HEK293 (cell line): ENCODE measurements around the gene VCAM1.
"Not testable (repeated sequence)": the region's sequence is repeated elsewhere in the genome, so short reads cannot be mapped to it uniquely, and the experiment has no call there.

ENCODE experiments used
- CTCF ChIA-PET: fragments of 350-600 bp; formaldehyde crosslinking; extraction: SDS; loops from one replicate; lab custom pipeline; 2021; ENCODE audit warnings: antibody characterized with exemption; lab: Yijun Ruan, JAX
- POLR2A ChIA-PET: fragments of 300-600 bp; formaldehyde crosslinking; extraction: SDS; loops from one replicate; lab custom pipeline; 2020; ENCODE audit warnings: antibody characterized with exemption, inconsistent platforms; lab: Yijun Ruan, JAX
- H3K27ac ChIP-seq: fragments of 200-500 bp; sonication (Bioruptor generic); 2 replicates; pipeline ENCODE4 v1.5.1; 2014; ENCODE audit warnings: low read depth, low read length, control low read depth, inconsistent platforms; ENCODE audit errors: extremely low read depth
- H3K36me3 ChIP-seq, 2 experiments: fragments of 200-500 bp in 1 of 2; sonication (Bioruptor generic) in 1 of 2; 1 replicate in 1 of 2; 2 replicates in 1 of 2; pipeline ENCODE4 v1.5.1; 2014 to 2017; ENCODE audit warnings: inconsistent platforms in 2 of 2, low read length in 2 of 2; ENCODE audit not compliant: control insufficient read depth in 2 of 2, insufficient read depth in 1 of 2
- H3K4me1 ChIP-seq: fragments of 200-500 bp; sonication (Bioruptor generic); 2 replicates; pipeline ENCODE4 v1.5.1; 2014; ENCODE audit warnings: mild to moderate bottlenecking, low read length, inconsistent platforms; ENCODE audit not compliant: control insufficient read depth, insufficient read depth
- H3K4me3 ChIP-seq: 2 replicates; pipeline ENCODE4 v1.5.1; 2011; ENCODE audit warnings: low read depth, mild to moderate bottlenecking, control low read depth, low read length, moderate library complexity
- H3K9me3 ChIP-seq: fragments of 200-500 bp; sonication (Bioruptor generic); 2 replicates; pipeline ENCODE4 v1.5.1; 2014; ENCODE audit warnings: low read depth, low read length, inconsistent platforms; ENCODE audit not compliant: control insufficient read depth, insufficient read depth
- KLF17 ChIP-seq: fragments of 450-650 bp; formaldehyde crosslinking; IDR thresholded peaks from 2 replicates; pipeline ENCODE4 v1.5.1; 2016; ENCODE audit warnings: missing biosample characterization, missing genetic modification characterization
- OSR2 ChIP-seq: fragments of 450-650 bp; formaldehyde crosslinking; IDR thresholded peaks from 2 replicates; pipeline ENCODE4 v1.5.1; 2016; ENCODE audit warnings: missing biosample characterization, missing genetic modification characterization
- ZFHX2 ChIP-seq: fragments of 450-650 bp; formaldehyde crosslinking; conservative IDR thresholded peaks from 2 replicates; pipeline ENCODE4 v1.5.1; 2016; ENCODE audit warnings: missing biosample characterization, missing genetic modification characterization
- ZNF473 ChIP-seq: fragments of 450-650 bp; formaldehyde crosslinking; IDR thresholded peaks from 2 replicates; pipeline ENCODE4 v1.5.1; 2017; ENCODE audit warnings: missing biosample characterization, missing genetic modification characterization
- ZNF549 ChIP-seq: fragments of 450-650 bp; IDR thresholded peaks from 2 replicates; pipeline ENCODE4 v1.5.1; 2018; ENCODE audit warnings: missing biosample characterization, missing genetic modification characterization, mild to moderate bottlenecking, inconsistent platforms, moderate library complexity
- ZNF555 ChIP-seq: fragments of 450-650 bp; formaldehyde crosslinking; conservative IDR thresholded peaks from 2 replicates; pipeline ENCODE4 v1.5.1; 2017; ENCODE audit warnings: missing biosample characterization, mild to moderate bottlenecking, missing genetic modification characterization, inconsistent platforms
- ZNF560 ChIP-seq: fragments of 450-650 bp; formaldehyde crosslinking; IDR thresholded peaks from 2 replicates; pipeline ENCODE4 v1.5.1; 2017; ENCODE audit warnings: missing biosample characterization, missing genetic modification characterization, borderline replicate concordance
- ZNF626 ChIP-seq: fragments of 450-650 bp; sonication (Bioruptor Pico); formaldehyde crosslinking; IDR thresholded peaks from 2 replicates; pipeline ENCODE4 v1.5.1; 2018; ENCODE audit warnings: missing biosample characterization, missing genetic modification characterization, inconsistent platforms
- ZNF777 ChIP-seq: fragments of 450-650 bp; formaldehyde crosslinking; IDR thresholded peaks from 2 replicates; pipeline ENCODE4 v1.5.1; 2017; ENCODE audit warnings: missing biosample characterization, missing genetic modification characterization, borderline replicate concordance
- ZNF785 ChIP-seq: fragments of 450-650 bp; formaldehyde crosslinking; IDR thresholded peaks from 2 replicates; pipeline ENCODE4 v1.5.1; 2016; ENCODE audit warnings: missing biosample characterization, missing genetic modification characterization
- TF ChIP-seq, protein P1 (sequence below): fragments of 450-650 bp; formaldehyde crosslinking; IDR thresholded peaks from 2 replicates; pipeline ENCODE4 v1.5.1; 2016; ENCODE audit warnings: missing biosample characterization, missing genetic modification characterization, borderline replicate concordance
- TF ChIP-seq, protein P2 (sequence below): fragments of 450-650 bp; formaldehyde crosslinking; IDR thresholded peaks from 2 replicates; pipeline ENCODE4 v1.5.1; 2017; ENCODE audit warnings: missing biosample characterization, missing genetic modification characterization
- TF ChIP-seq, protein P3 (sequence below): fragments of 450-650 bp; formaldehyde crosslinking; optimal IDR thresholded peaks from 2 replicates; pipeline ENCODE3; 2016; ENCODE audit warnings: missing biosample characterization, mild to moderate bottlenecking, missing genetic modification characterization

VCAM1 gene

DNA sequence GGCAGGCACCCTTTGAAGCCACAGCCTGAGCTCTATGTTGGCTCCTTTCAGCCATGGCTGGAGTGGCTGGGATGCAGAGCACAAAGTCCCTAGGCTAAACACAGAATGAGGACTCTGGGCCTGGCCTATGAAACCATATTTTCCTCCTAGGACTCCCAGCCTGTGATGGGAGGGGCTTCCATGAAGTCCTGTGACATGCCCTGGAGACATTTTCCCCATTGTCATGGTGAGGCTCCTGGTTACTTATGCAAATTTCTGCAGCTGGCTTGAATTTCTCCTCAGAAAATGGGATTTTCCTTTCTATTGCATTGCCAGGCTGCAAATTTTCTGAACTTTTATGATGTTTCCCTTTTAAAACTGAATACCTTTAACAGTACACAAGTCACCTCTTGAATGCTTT, 61.3 kb downstream of the VCAM1 start:
- no peak overlapping the region for H3K27ac ChIP-seq
- POLR2A ChIA-PET, result no interaction called here
- no peaks in the 10 kb centered on the region for H3K4me1 ChIP-seq
- no peak overlapping the region for H3K4me3 ChIP-seq
- TF ChIP-seq ZNF626 (tag by site-specific recombination) (no peak), KLF17 (no peak), ZNF777 (no peak), OSR2 (tag by site-specific recombination) (no peak), ZNF555 (no peak), ZNF560 (tag by site-specific recombination) (no peak), ZFHX2 (tag by site-specific recombination) (no peak), ZNF473 (tag by site-specific recombination) (no peak)
- TF ChIP-seq, protein P1, sequence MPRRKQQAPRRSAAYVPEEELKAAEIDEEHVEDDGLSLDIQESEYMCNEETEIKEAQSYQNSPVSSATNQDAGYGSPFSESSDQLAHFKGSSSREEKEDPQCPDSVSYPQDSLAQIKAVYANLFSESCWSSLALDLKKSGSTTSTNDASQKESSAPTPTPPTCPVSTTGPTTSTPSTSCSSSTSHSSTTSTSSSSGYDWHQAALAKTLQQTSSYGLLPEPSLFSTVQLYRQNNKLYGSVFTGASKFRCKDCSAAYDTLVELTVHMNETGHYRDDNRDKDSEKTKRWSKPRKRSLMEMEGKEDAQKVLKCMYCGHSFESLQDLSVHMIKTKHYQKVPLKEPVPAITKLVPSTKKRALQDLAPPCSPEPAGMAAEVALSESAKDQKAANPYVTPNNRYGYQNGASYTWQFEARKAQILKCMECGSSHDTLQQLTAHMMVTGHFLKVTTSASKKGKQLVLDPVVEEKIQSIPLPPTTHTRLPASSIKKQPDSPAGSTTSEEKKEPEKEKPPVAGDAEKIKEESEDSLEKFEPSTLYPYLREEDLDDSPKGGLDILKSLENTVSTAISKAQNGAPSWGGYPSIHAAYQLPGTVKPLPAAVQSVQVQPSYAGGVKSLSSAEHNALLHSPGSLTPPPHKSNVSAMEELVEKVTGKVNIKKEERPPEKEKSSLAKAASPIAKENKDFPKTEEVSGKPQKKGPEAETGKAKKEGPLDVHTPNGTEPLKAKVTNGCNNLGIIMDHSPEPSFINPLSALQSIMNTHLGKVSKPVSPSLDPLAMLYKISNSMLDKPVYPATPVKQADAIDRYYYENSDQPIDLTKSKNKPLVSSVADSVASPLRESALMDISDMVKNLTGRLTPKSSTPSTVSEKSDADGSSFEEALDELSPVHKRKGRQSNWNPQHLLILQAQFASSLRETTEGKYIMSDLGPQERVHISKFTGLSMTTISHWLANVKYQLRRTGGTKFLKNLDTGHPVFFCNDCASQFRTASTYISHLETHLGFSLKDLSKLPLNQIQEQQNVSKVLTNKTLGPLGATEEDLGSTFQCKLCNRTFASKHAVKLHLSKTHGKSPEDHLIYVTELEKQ (tag by site-specific recombination), result no peak
- TF ChIP-seq, protein P2, sequence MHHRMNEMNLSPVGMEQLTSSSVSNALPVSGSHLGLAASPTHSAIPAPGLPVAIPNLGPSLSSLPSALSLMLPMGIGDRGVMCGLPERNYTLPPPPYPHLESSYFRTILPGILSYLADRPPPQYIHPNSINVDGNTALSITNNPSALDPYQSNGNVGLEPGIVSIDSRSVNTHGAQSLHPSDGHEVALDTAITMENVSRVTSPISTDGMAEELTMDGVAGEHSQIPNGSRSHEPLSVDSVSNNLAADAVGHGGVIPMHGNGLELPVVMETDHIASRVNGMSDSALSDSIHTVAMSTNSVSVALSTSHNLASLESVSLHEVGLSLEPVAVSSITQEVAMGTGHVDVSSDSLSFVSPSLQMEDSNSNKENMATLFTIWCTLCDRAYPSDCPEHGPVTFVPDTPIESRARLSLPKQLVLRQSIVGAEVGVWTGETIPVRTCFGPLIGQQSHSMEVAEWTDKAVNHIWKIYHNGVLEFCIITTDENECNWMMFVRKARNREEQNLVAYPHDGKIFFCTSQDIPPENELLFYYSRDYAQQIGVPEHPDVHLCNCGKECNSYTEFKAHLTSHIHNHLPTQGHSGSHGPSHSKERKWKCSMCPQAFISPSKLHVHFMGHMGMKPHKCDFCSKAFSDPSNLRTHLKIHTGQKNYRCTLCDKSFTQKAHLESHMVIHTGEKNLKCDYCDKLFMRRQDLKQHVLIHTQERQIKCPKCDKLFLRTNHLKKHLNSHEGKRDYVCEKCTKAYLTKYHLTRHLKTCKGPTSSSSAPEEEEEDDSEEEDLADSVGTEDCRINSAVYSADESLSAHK, result no peak
- TF ChIP-seq, protein P3, sequence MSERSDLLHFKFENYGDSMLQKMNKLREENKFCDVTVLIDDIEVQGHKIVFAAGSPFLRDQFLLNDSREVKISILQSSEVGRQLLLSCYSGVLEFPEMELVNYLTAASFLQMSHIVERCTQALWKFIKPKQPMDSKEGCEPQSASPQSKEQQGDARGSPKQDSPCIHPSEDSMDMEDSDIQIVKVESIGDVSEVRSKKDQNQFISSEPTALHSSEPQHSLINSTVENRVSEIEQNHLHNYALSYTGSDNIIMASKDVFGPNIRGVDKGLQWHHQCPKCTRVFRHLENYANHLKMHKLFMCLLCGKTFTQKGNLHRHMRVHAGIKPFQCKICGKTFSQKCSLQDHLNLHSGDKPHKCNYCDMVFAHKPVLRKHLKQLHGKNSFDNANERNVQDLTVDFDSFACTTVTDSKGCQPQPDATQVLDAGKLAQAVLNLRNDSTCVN (tag by site-specific recombination), result no peak
- H3K36me3 ChIP-seq, result no peaks in the 10 kb centered on the region
- CTCF ChIA-PET, result no interaction called here
- H3K9me3 ChIP-seq, result no peaks in the 10 kb centered on the region

DNA sequence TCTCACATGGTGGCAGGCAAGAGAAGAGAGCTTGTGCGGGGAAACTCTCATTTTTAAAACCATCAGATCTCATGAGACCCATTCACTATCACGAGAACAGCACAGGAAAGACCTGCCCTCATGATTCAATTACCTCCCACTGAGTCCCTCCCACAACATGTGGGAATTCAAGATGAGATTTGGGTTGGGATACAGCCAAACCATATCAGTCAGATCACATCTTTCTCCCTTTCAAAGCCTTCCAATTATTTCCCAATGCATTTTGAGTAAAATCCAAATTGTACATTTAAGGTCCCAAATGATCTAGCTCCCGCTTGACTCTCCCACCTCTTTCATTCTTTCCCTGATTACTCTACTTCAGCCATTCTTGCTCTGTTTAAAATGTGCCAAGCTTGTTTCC, 62.2 kb downstream of the VCAM1 start:
- POLR2A ChIA-PET, H3K4me1 ChIP-seq, H3K36me3 ChIP-seq, H3K27ac ChIP-seq, CTCF ChIA-PET, H3K4me3 ChIP-seq, H3K9me3 ChIP-seq: not testable (repeated sequence)

DNA sequence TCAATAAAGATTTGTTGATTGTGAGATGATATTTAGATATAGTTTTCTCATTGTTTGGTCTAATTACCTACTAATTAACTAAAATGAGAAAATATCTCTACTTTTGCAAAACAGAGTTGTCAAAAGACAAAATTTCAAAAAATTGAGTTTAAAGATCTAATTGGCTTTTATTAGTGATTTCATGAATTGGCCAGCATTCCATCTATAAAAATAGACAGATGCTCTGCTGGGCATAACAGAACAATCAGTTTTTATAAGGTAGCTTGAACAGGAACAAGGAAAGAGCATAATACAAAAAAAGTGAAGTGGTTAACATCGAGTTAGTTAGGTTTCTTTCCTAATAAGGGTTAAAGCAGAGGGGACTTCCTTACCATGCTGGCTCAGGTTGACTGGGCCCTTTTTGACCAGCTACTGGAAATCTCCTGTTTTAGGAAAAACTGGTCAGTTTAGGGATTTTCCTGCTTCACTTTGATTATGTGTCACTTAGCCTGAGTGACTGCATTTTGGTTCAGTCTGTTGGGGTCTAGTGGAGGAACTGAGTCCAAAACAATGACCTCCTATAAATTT, 63.0 kb downstream of the VCAM1 start:
- H3K4me1 ChIP-seq, result no peaks in the 10 kb centered on the region
- no peaks in the 10 kb centered on the region for H3K9me3 ChIP-seq
- no peak overlapping the region for H3K27ac ChIP-seq
- POLR2A ChIA-PET, result no interaction called here
- no peak overlapping the region for H3K4me3 ChIP-seq
- H3K36me3 ChIP-seq, result no peaks in the 10 kb centered on the region
- TF ChIP-seq ZNF549 (tag by site-specific recombination) (peak; percentile 95), ZNF777 (no peak), ZNF785 (tag by site-specific recombination) (no peak)
- CTCF ChIA-PET, result no interaction called here
